HG03097 (cell line): ENCODE results near the gene DHX8.

Source experiments
- ATAC-seq: cut with Tn5 transposase; IDR thresholded peaks from one replicate; pipeline ENCODE4 v1.9.1; 2021; ENCODE audit not compliant: unreplicated experiment, low FRiP score

Gene DHX8

DNA sequence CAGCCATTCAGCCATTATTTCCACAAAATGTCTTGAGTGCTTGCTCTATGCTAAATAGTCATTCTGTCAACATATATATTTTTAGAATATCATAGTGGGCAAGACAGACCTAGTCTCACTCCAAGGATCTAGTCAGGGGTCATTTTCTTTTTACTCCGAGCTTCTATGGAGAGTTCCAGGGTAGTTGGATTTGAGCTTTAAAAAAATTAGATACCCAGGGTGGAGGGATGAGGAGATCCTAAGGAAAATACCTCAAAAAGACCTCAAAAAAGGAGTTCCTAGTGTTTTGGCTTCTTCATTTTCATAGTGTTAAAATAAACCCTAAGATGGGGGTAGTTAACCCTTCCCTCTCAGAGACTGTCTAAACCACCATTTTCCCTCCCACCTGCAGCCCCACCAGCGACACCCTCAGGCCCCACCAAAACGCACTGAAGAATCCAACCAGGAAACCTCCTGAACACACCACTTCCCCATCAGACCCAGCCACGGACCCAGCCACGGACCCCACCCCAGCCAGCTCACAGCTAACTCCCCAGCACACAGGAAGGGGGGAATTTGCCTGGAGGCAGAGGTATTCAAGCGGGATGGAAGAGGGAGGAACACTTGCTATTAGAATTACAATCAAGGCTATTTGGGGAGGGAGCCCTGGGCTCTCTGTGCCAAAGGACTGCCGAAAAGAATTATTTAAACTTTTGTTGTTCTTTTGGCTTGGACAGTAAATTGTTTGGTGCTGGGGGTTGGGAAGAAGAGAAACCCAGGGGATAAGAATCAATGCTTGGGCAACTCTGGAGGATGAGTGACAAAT is 60.2 kb downstream of the DHX8 start:
- no peak for ATAC-seq

DNA sequence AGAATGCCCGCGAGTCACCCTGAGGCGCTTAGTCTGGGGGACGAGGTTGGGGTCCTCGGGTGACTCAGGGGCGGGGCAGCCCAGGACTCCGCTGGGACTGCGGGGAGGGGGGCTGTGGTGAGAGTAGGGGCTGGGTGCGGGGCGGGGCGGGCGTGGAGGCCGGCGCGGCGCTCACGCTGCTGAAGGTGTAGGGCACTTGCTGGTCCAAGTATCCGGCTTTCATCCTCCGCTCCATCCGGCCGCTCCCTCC is 61.5 kb downstream of the DHX8 start:
- ATAC-seq: no peak

GRCh38 chr17:43546319-43547188 is 62.8 kb downstream of the DHX8 start, which contains the start of gene ETV4:
ETV4 (minus strand) TSS chr17:43546340; CDS start chr17:43545617, 723 bp downstream.
- peak; percentile 67 for ATAC-seq

- no peak for ATAC-seq
Observed at GRCh38 chr17:43547189-43547550, 63.4 kb downstream of the DHX8 start.

DNA sequence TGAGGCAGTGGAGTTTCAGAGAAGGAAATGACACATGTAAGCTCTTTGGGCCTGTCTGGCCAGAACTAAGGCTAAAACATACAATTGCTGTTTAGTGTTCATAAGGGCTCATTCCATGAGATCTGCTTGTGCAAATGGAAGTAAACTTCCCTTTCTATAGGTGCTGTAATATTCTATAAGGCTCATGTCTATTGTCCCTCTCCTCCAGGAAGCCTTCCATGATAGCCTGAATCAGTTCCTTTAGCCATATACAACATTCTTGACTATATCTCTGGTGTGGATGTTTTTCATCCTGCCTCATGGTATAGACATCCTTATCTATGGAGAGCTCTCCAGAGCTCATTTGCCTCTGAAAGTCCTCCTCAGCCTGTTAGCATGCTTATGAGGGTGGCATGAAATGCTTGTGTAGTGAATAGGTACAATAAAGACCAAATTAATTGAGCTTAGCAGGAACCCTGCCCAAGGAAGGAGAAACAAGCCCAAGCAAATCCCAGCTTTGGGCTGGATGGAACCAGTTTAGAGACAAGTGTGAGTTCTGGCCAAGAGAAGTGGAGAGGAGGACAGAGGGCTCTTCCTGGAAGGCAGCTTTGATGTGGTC is 64.0 kb downstream of the DHX8 start:
- ATAC-seq: no peak

DNA sequence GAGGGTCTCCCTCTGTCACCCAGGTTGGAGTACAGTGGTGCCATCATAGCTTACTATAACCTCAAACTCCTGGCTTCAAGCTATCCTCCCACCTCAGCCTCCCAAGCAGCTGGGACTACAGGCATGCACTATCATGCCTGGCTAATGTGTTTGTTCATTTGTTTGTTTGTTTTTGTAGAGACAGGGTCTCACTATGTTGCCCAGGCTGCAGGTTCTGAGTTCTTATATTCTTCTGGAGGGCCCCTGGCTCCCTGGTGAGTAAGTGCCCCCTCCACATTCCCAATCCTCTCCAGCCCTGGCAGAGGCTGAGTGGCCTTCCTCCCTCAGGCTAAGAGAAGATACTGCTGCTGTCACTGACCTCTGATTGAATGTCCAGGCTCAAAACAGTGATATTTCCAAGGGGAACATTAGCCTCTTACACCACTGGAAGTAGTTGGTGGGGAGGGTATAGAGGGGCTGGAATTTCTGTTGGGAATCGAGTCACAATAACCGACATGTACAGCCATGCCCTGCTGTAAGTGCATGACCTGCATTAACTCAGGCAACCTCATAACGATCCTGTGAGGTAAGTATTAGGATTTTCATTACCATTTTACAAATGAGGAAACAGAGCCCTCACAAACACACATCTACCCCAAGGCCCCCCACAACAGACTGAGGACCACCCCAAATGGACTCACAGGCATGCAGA is 65.1 kb downstream of the DHX8 start:
- no peak for ATAC-seq

DNA sequence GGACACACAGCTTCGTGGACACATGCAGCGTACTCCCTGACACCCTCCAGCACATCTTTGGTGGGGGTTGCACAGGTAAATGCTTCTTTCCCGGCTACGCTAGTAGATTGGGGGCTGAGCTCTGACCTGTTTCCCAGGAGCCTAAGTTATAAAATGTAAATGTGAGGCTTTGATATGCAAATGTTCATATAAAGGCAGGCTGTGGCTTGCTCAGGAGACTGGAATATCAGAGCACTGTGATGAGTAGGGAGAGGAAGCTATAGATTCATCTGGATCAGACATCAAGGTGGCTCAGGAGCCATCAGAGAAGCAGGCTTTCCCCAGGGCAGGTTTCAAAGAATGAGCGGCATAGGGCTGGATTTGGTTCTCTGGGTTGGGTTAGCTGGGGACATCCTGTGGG is 65.7 kb downstream of the DHX8 start:
- no peak for ATAC-seq

DNA sequence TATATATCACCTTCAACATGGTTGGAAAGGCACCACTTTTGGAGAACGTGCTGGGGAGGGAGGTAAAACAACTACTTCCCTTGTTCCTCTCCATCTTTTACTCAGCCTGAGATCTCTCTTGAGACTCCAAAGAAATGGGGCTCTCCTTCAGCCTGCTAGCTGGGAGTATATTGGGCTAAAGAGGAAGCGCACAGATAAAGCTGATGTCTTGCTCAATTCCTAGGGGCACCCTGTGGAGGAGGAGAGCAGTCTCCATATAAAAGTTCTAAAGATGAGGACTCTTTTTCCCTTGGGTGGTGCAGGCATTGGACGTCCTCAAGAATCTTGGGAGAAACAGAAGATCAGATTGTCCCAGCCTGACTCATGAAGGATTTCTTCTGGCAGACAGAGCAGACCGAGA is 67.0 kb downstream of the DHX8 start:
- no peak for ATAC-seq

GRCh38 chr17:43552229-43552837 is 68.6 kb downstream of the DHX8 start:
- no peak for ATAC-seq

- ATAC-seq: no peak
Observed at GRCh38 chr17:43553573-43553972, 69.8 kb downstream of the DHX8 start.

DNA sequence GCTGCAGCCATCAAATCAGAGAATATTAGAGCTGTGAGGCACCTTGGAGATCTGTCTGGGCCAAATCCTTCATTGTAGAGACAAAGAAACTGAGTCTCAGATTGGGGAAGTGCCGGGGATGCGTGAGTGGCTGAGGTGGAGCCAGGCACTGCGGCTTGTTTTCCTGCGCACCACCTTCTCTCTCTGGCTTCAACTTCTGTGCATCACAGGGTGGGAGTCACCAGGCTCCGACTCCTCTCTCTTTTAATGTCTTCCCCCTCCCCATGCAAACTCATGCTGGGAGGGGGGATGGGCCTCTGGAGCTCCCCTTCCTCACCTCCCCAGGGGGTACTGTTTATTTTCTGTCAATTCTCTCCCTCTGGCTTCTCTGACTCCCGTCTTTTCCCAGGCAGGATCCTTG is 71.1 kb downstream of the DHX8 start:
- ATAC-seq: no peak

- no peak for ATAC-seq
Observed at GRCh38 chr17:43556292-43556691, 72.5 kb downstream of the DHX8 start.

DNA sequence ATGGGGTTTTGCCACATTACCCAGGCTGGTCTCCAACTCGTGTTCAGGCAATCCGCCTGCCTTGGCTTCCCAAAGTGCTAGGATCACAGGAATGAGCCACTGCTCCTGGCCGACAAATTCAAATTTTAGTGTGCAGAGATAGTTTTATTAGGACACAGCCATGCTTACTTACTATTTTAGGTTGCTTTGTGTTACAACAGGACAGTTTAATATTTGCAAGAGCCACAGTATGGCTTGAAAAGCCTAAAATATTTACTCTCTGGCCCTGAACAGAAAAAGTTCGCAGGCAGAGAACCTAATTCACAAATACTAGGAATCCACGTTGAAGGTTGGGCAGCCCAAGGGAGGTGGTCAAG is 75.0 kb downstream of the DHX8 start:
- no peak for ATAC-seq

- ATAC-seq: no peak
Observed at GRCh38 chr17:43559161-43559816, 75.5 kb downstream of the DHX8 start.

DNA sequence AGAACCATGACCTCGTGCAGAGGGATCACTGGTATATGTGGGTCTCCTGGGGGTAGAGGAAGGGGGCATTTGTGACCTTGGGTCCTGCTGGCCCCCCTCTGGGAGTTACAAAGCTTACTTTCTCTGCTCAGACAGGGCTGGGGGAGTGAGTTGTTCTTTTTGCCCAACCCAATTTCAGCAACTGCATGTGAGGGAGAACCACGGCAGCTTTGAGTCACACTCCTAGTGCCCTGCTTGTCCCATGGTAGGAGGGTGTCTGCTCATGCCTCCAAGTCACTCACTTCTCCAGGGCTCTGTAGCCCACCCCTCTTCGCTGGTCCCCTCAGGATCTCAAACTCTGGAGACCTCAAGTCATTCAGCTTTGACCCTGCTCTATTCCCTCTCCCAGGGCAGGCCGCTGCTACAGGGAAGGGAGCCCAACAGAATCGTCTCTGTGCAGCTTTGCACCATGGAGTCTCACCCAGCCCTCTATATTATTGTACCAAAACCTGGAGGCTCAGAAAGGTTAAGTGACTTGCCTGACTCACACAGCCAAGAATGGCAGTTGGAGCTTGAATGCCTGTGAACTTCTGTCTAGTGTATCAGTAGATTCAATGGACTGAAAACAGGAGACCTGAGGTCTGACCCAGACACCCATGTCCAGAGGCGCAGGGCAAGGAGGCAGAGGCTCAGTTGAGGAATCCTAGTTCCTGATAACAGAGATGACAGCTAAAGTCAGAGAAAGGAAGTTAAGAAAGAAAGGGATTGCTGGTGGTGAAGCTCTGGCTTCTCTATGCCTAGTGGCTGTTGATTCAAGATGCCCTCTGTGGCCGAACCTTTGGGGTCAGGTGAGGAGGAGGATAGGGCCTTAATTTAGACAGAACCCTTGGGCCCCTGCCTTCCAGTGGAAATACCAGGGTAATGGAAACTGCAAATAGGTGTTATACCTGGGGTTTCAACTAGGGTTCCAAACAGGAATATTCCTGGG is 77.0 kb downstream of the DHX8 start:
- no peak for ATAC-seq

DNA sequence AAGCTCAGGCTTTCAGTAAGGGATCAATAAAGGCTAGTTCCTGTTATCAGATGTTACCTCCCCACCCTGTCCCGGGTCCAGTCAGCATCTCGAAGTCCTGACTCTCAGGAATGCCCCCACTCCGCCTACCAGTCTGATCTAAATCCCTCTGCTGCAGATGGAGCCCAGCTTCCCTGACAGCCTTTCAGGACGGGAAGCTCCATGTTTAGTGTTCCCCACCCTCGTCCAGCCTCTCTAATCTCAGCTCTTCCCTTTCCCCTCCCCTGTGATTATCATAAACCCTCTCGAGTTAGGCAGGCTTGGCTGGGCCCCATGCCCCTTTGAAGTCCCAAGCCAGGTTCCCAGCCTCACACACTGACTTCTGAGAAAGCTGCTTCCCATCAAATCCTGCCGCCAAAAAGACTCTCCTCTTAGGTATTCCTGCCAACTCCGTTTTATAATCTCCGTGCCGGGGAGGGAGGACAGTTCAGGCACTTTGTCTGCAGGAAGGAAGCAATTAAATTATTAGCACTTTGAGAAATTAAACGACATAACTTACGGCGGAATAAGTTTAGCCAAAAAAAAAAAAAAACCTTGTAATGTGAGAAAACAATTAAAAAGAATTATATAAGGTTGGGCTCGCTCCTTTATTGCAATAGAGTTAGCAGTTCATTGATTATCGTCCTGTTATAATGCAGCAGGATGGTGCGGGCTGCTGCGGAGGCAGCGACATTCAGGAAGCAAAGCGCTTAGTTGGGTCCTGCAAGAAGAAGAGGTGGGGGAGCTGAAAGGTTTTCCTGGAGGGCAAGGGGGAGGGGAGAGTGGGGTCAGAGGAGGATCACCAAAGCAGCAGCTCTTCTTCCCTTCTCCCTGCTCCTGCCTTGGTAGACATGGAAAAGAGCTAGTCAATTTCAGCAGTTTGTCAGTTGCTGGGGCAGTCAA is 79.2 kb downstream of the DHX8 start:
- ATAC-seq: no peak

DNA sequence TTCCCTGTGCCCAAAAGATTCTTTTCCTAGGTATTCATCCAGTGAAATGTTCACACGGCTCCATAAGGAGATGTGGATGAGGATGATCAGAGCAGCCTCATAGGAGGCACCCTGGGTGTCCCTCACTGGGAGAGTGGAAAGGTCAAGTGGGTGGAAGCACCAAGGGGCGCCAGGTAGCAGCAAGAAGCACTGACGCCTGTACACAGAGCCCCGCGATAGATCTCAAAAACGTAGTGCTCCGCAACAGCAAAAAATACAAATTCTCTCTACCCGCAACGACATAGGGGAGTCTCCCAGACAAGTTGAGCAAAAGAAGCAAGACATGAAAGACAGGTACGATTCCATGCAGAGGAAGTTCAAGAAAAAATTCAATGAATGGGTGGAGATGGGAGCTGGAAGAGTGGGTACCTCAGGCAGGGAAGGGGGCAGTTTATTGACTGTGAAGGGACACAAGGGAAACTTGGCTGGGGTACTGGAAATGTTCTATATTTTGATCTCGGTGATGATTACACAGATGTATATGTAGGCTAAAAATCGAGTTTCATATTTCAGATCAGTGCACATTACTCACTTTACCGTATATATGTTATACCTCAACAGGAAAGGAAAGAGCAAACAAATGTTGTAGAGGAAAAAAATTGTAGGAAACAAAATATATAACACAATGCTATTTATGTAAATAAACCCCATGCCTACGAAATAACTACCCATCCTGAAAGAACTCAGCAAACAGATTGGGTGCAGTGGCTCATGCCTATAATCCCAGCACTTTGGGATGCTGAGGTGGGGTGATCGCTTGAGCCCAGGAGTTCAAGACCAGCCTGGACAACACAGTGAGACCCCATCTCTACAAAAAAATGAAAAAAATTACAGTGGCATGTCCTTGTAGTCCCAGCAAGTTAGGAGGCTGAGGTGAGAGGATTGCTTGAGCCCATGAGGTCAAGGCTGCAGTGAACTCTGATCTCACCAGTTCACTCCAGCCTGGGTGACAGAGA is 80.1 kb downstream of the DHX8 start:
- no peak for ATAC-seq
